ENCODE measurements around the gene FER1L5.

FER1L5 gene

DNA sequence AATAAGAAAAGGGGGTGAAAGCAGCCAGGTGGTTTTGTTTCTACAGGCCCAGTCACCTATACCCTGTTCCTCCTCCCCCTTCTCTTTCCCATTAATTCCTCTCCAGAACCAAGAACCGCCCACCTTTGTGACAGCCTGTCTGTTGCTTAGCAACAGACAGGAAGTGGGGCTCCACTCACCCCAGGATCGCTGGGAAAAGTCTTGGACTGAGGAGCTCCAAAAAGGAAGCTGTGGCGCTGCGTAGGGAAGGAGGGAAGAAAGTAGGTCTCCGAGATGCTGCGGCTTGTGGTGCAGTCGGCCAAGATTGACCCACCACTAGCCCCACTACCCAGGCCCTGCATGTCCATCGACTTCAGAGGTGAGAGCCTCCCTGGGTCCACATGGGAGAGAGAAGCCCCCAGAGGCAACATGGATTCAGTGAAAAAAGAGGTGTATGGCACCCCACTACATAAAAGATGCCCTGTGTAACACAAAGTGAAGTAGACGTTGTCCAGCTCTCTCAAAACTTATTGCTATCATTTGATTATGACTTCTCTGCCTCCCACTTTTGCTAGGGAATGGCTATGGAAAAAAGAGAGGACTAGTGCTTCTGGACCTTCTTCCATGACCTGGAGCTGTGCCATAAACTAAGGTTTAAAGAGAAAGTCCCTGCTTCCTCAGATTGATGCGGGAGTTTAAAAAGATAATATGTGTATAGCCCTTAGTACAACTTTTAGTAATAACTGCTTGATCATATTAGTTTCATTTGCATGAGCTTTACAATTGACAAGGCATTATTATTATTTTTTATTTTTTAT, at the start of gene FER1L5:
TSS of gene FER1L5 (plus strand) at position 201 of the 797 bp plus-strand sequence. CDS start at position 274, 73 bp downstream.
- no peak for DNase-seq (ENCODE audit: low read depth in 2 of 2)

DNA sequence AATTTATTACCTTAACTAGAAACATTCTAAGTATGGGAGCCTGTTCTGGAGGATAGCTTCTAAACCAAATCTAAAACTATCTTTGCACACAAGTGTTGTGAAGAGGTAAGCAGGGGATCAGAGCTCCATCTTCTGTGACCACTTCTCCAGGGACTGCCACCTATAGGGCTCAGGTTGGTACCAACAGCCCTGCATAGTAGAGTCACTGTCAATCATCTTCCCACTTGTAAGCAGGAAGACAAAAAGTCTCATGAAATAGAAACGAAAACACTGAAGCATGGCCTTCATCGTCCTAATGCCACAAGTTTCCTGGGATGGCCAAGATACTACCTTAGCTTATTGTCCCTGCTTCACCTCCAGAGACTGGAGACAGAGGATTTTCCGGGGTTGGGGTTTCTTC, 48.3 kb upstream of the FER1L5 start:
- no peak for DNase-seq (ENCODE audit: low read depth in 2 of 2)

DNA sequence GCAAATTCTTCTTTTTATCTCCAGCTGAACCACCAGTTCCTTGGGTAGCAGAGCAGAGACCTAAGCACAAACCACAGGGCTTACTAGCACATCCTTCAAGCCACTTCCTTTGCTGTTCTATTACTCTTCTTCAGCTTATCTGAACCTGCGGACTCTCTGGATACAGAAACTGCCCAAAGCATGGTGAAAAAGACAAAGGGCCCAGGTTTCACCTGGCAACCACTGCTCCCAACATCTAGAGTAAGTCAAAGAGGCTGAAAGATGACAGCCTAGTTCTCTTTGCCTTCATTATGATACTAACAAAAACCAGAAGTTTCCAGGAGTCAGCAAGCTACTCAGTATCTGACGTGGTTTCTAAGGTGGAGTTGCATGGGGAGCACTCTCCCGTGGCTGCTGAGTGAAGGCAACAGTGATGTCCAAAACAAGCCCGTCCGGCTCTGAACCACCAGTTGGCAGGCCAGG, 47.8 kb upstream of the FER1L5 start:
- DNase-seq (ENCODE audit: low read depth in 2 of 2) = no peak

DNA sequence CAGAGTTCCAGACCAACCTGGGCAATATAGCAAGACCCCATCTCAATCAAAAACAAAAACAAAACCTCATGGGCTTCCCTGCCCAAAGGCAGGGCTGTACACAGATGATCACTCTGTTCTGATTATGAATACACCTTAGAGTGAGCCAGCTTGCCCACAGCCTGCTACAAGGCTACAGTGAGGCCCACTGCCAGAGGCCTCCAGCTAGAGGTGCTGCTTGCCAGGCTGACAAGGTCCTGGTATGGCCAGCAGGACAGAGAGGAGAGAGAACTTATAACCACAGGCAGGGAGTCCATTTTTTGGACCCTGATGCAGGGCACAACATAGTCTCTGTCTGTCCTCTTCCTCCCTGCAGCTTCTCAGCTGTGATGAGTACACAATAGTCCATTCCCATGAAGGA, 46.0 kb upstream of the FER1L5 start:
- no peak for DNase-seq (ENCODE audit: low read depth in 2 of 2)

DNA sequence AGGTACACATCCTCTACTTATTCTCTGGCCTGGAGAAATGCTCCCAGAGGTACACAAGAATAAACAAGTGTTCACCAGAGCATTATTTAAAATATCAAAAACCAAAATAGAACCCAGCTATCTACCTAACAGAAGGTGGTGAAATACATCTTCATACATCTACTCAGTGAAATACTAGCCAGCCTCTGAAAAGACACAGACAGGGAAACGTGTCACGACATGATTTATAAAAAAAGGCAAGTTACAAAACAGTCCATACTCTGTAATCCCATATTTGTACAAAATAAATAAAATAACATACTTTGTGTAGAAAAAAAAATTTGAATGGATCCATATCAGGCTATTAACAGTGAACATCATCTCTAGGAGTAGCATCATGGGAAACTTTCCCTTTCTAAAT, 42.6 kb upstream of the FER1L5 start:
- no peak for DNase-seq (ENCODE audit: low read depth in 2 of 2)

DNA sequence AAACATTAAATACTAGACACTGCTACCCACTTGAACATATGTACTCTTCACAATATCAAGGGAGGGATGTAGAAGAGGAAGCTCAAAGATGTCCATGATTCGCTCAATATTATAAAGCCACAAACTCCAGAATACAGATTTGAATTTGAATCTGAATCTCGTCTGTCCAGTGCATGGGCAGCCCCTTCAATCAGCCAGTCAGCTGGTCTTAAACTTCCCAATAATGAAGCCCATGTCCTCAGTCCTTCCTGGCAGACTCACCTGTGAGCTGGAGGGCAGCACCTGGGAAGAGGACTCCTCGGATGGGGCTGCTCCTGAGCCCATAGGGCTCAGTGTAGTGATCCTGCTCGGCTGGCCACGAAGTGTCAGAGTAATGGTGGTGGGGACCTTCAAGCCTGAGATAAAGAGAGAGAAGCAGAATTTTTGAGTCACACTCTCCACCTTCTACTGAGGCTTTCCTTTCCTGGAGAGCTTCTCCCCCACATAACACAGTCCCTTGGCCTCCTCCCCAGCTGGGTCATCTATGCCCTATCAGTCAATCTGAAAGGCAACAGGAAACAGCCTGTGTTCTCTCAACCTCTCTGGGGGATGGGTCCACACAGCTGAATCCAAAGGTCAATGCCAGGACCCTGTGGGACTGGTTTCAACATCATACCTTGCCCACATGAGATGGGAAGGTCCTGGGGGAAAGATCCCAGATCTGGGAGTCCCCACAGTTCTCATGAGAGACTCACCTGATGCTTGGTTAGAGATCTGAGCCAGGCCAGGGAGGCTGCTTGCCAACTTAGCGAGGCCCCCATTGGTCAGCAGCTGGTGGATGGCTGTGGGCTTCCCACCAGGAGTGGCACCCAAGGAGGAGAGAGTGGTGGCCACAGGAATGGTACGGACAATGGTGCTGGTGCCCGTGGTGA, 40.9 kb upstream of the FER1L5 start:
- DNase-seq (ENCODE audit: low read depth in 2 of 2) = no peak

DNA sequence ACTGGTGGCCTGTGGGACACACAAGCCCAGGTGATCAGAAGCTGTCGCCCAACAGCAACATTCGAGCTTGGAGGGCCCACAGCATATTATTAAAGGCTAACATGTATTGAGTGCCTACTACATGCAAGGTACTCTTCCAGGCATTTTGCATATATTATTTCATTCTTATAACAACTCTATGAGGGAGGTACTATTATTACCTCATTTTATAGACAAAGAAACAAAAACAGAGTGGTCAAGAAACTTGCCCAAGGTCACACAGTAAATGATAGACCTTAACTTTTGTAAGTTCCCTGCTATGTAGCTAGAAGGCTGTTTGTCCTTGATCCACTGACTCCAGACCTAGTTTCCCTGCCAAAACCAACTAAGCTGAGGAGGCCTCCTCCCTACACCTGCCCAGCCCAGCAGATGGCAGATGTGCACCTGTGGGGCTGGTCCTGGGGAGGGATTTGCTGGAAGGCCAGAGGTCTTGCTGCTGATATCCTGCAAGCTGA, 40.2 kb upstream of the FER1L5 start:
- no peak for DNase-seq (ENCODE audit: low read depth in 2 of 2)

DNA sequence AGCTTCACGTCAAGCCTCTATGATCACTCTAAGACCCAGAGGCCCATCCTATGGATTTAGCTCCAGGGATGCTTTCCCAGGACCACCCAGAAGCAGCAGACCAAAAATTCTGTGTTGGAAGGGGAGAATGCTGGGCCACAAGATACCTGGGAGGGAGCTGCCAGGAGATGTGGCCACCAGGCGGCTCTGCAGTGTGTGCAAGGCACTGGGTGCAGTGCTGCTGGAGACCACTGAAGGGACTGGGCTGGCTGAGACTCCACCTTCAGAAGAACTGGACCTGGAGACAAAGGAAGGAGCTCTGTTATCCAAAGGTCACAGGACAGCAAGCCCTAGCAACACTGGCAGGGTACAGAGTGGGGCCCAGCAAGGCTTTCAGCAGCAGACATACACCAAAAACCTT, 38.5 kb upstream of the FER1L5 start:
- no peak for DNase-seq (ENCODE audit: low read depth in 2 of 2)

DNA sequence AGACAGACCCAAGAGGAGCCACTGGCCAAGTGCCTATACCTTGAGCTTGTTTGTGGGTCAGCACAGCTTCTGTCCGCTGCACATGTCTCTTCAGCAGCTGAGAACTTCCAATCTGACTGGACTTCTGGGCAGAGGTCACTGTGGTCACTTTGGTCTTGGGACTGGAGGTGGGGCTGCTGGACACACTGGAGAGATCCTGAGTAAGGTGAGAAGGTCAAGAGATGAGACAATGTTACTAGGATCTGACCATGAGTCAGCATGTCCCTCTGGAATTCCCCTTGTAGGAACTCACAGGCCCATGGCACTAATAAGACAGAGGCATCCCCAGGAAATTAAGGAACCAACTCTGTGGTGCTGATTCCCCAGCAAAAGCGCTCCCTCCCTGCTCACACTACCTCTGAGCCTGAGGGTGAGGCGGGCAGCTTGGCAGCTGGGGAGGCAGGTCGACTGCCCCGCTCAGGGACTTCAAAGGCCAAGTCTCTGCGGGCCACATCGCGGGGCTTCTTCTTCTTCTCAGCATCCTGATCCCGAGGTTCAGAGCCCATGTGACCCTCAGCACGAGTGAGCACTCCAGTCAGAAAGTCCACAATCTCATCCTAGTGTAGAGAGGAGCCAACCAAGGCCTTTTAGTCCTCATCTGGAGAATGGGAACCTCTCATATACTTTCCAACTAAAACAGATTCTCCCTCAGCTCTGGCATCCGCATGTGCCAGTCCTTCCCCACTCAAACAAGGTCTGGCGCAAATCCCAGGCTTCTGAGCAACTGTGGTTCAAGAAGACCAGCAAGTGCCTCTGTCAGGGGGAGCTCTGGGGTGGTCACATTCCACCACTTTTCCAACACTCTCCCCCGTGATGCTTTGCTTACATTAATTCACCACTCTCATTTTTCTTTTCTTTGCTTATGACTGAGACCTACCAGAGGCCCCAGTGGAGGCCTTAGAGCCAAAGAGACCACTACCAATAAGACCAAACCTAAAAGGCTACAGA, 33.8 kb upstream of the FER1L5 start:
- DNase-seq (ENCODE audit: low read depth in 2 of 2) = no peak

DNA sequence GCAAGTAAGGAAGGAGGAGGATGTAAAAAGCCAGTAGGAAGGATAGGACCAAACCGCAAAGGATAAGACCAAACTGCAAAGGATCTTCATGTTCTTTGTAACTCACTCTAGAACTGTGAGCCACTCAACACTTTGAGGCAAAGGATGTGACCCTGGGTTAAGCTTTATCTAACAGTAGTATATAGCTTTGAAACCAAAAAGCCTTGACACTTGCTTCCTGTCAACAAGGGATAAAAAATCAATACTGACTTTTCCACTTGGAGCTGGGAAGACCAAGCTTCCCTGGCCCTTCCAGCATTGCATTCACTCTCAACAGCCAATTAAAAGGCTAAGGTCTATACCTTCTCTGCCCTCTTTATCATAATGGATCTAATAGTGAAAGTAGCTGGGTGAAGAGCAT, 26.4 kb upstream of the FER1L5 start:
- no peak for DNase-seq (ENCODE audit: low read depth in 2 of 2)

DNA sequence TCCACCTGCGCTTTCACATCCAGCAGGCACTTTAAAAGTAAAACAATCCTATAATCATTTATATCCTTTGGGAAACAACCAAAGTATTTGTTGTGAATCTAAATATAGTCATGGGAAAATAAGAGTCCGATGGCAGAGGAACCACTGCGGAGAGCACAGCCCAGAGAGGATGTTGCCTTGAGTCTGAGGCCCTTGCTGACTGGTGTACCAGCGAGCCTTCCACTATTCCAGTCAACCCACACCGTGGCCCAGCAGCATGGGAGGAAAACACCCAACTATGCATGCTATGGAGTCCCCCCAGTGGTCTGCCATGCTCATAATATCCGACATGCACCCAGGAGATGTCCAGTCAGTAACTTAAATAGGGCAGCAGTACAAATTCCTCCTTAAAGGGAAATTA, 26.0 kb upstream of the FER1L5 start:
- no peak for DNase-seq (ENCODE audit: low read depth in 2 of 2)

DNA sequence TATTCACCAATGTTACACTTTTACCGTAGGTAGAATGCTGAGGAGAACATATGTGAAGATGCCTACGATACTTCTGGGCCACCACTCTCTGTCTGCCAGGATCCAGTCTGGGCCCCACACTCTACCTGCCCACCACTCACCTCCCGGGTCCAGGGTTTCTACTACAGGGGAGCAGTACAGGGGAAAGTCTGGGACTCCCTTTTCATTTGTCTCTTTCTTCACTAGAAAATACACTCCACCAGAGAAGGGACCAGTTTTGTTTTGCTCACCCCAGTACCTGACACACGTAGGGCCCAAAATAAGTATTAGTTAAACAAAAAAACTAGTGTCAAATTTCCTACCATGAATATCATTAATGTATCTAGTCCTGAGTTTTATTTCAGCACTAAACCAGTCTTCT, 25.6 kb upstream of the FER1L5 start:
- DNase-seq (ENCODE audit: low read depth in 2 of 2) = no peak

DNA sequence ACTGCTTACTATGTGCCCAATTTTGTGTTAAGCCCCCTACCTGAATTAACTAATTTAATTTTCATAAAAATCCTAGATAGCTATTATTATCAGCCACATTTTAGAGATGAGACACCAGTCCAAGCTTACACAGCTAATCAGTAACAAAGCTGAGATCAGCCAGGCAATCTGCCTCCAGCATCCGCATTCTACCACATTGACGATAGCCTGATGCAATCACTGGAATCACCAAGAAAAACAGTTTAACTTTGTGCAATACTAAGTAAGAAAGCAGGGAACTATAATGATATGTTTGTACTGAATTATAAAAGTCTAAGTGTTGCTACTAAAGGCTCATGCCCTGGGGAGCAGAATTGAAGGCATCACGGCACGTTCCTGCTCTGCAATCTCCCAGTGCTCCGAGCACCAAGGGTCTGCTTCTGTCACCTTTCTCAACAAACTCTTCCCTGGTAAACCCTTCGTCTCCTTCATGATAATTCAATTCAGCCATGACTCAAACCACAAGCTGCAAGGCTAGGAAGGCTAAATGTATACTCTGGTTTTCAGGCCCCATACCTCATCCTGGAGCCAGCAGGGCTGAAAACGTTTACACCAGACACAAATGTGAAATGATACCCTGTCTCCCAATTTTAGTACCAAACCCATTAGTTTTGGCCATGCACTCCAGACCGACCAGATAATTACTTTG, 23.8 kb upstream of the FER1L5 start:
- DNase-seq (ENCODE audit: low read depth in 2 of 2) = no peak

DNA sequence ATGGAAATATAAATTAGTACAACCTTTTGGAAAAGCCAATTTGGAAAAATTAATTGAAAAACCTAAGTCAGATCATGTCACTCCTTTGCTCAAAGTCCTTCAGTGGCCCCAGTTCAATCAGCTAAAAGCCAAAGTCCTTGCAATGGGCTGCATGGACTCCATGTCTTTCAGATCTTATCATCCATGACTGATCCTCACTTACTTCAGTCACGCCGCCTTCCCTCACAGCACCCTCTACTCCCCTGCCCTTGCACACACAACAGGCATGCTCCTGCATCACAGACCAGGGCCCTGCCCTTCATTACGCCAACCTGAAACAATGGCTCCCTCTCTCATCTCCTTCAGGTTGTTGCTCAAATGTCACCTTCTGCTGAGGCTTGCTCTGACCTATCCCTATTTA, 20.0 kb upstream of the FER1L5 start:
- DNase-seq (ENCODE audit: low read depth in 2 of 2) = no peak

DNA sequence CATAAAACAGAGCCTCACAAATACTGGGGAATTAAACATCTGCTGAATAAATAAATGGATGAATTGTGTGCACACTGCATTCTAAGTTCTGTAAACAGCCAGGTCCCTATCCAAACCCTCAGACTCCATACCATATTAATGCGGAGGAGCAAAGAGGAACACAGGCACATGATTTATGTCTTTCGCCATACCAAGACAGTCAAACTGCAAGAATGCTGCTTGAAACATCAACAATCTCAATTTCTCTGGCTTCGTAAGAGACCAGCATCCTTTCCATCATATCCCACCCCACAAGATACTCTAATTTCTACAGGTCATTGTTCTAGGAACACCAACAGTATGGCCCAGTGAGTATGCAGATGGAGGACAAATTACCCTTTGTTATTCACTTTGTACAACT, 19.4 kb upstream of the FER1L5 start:
- DNase-seq (ENCODE audit: low read depth in 2 of 2) = no peak

DNA sequence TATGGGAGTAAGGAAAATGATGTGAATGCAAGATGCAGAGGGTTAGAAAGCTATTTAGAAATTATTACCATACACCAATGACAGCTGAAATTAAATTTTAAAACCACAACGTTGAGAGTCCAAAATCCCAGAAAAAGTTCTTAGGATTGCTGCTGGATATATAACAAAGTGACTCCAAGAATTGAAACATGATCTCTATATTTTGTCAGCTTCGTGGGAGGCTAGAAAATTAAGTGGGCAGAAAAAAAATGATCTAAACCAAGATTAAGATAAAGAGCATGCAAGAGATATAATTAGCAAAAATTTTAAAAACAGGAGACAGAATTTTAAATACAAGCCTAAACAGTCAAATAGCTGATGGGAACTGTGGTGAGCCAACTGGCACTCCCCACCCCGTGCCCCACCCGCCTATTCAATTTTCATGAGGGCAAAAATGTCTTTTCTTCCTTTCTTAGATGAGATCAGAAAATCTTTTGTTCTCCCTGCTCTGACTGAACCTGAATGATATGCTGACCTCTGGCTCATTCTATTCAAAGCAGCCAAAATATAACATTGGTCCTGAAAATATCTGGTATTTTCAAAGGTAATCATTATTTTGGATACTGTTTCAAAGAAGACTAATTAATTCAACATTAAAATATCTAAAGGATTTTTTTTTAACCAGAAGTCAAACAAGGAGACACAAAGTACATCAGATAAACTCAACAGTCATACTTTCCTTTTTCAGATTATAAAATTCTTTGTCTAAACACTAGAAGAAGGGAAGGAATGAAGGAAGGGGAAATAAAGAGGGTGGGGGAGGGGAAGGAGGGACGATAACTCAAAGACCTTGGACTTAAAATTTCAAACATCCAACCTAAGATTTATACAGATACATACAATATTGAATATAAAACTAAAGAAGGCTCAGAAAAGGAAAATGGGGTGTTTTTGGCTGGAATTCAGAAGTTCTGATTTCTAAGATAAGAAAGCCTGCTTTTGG, 16.7 kb upstream of the FER1L5 start:
- no peak for DNase-seq (ENCODE audit: low read depth in 2 of 2)

DNA sequence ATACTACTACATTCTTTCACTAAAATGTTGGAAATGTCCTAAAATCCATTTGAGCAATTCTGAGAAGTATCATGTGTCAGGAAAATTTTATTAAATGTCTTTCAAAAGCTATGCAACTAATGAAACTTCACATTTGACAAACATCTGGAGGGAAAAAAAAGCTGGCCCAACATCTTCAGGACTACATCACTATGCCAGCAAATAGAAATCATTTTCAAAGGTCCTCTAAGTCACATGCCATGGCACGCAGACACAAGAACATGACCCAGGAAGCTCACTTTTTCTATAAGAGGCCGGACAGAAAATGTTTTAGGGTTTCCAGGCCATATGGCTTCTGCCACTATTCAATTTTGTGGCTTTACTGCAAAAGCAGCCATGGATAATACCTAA, 16.0 kb upstream of the FER1L5 start:
- no peak for DNase-seq (ENCODE audit: low read depth in 2 of 2)

DNA sequence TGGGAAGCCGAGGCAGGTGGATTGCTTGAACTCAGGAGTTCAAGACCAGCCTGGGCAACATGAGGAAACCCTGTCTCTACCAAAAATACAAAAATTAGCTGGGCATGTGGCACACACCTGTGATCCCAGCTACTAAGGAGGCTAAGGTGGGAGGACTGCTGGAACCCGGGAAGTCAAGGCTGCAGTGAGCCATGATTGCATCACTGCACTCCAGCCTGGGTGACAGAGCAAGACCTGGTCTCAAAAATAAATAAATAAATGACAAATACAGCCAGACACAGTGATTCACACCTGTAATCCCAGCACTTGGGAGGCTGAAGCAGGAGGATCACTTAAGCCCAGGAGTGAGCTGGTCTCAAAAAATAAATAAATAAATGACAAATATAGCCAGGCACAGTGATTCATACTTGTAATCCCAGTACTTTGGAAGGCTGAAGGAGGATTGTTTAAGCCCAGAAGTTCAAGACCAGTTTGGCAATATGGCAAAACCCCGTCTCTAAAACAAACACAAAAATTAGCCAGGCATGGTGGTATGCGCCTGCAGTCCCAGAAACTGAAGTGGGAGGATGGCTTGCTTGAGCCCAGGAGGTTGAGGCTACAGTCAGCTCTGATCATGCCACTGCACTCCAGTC, 10.6 kb upstream of the FER1L5 start:
- DNase-seq (ENCODE audit: low read depth in 2 of 2) = no peak

DNA sequence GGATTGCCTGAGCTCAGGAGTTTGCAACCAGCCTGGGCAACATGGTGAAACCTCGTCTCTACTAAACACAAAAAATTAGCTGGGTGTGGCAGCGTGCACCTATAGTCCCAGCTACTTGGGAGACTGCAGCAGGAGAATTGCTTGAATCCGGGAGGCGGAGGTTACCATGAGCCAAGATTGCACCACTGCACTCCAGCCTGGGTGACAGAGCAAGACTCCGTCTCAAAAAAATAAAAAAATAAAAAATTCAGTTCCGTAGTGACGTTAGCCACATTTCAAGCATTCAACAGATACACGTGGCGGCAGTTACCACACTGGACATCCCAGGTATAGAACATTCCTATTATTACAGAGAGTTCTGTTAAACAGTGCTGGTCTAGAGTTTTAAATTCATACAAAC, 8.9 kb upstream of the FER1L5 start:
- no peak for DNase-seq (ENCODE audit: low read depth in 2 of 2)

All from stimulated activated CD4-positive, alpha-beta T cell treated with anti-CD3 and anti-CD28 coated beads, Interleukin-1b, Interleukin-23, amount 100 ng/mL, for 1 hour (primary cell).